Fibroblast of mammary gland (primary cell): ENCODE data around the gene DYNC1LI2.

Experiments
- DNase-seq: peaks from one replicate; pipeline ENCODE4 v3.0.0-alpha.2; 2010; ENCODE audit warnings: low read depth
- H3K4me3 ChIP-seq: 2 replicates; pipeline ENCODE4 v1.5.1; 2011; ENCODE audit warnings: low read depth, mild to moderate bottlenecking, low read length, moderate library complexity; ENCODE audit not compliant: control insufficient read depth
- TF ChIP-seq, protein P1 (sequence below): conservative IDR thresholded peaks from 2 replicates; pipeline ENCODE4 v1.5.1; 2011; ENCODE audit warnings: low read depth, low read length, inconsistent platforms; ENCODE audit not compliant: control insufficient read depth, insufficient read depth

DYNC1LI2 gene

GRCh38 chr16:66695471-66695934 is 55.9 kb downstream of the DYNC1LI2 start:
- peak overlapping the region; percentile 63 for H3K4me3 ChIP-seq
- TF ChIP-seq, protein P1, sequence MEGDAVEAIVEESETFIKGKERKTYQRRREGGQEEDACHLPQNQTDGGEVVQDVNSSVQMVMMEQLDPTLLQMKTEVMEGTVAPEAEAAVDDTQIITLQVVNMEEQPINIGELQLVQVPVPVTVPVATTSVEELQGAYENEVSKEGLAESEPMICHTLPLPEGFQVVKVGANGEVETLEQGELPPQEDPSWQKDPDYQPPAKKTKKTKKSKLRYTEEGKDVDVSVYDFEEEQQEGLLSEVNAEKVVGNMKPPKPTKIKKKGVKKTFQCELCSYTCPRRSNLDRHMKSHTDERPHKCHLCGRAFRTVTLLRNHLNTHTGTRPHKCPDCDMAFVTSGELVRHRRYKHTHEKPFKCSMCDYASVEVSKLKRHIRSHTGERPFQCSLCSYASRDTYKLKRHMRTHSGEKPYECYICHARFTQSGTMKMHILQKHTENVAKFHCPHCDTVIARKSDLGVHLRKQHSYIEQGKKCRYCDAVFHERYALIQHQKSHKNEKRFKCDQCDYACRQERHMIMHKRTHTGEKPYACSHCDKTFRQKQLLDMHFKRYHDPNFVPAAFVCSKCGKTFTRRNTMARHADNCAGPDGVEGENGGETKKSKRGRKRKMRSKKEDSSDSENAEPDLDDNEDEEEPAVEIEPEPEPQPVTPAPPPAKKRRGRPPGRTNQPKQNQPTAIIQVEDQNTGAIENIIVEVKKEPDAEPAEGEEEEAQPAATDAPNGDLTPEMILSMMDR = no peak
- no peak for DNase-seq

- DNase-seq = no peak
- TF ChIP-seq, protein P1 = no peak
- H3K4me3 ChIP-seq = no peak overlapping the region
Observed at GRCh38 chr16:66693149-66693548, 58.3 kb downstream of the DYNC1LI2 start.

GRCh38 chr16:66692341-66692740 is 59.1 kb downstream of the DYNC1LI2 start:
- TF ChIP-seq, protein P1 = no peak
- no peak for DNase-seq
- no peak overlapping the region for H3K4me3 ChIP-seq

GRCh38 chr16:66691234-66691633 is 60.2 kb downstream of the DYNC1LI2 start:
- TF ChIP-seq, protein P1 = no peak
- H3K4me3 ChIP-seq = no peak overlapping the region
- no peak for DNase-seq

DNA sequence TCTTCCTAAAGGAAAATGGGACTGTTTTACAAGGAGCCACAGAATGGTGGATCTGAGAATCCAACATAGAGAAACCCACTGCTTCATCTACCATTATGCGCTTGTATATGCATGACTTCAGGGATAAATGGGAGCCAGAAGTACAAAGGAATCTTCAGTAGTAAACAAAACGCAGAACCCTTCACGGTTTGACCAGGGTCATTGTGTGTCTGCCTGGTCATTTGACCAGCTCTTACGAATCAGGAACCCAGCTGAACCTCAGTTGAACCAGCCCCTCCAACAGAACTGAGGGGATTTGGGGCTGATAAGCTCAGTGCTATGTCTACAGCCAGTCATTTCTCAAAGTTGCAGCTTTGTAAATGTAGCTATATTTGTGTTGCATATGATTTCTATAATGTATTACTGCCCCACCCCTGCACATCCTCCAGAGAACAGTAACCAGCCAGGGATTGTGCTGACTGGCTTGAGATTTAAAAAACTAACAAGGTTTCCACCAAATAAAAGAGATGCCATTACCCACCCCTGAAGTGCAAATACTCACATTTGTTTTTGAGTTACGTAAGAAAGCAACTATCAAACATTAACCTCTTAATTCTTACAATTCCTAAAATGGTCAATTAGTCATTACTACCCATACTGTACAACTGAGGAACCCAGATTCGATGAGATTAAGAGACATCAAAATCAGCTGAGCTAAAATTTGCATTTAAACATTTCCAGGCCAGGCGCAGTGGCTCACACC is 61.1 kb downstream of the DYNC1LI2 start:
- no peak for DNase-seq
- no peak overlapping the region for H3K4me3 ChIP-seq
- TF ChIP-seq, protein P1 = no peak

DNA sequence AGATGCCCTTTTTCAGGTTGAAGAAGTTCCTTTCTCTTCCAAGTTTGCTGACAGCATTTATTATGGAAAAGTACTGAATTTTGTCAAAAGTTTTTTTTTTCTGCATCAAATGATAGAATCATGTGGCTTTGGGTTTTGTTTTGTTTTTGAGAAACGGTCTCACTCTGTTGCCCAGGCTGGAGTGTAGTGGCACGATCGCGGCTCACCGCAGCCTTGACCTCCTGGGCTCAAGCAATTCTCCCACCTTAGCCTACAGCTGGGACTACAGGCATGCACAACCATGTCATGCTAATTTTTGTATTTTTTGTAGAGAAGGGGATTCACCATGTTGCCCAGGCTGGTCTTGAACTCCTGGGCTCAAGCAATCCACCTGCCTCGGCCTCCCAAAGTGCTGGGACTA is 62.1 kb downstream of the DYNC1LI2 start:
- H3K4me3 ChIP-seq = no peak overlapping the region
- TF ChIP-seq, protein P1 = no peak
- DNase-seq = no peak
